Endometrial microvascular endothelial cells (primary cell): ENCODE results near the gene SDHAF1. TPM values are rescaled to one million over a fixed set of nuclear protein-coding genes. Genes with fewer than 3 reads are reported as not detected.

Source experiments
- in situ Hi-C: cut with HindIII; loops from 2 replicates; pipeline ENCODE4 v1.10.0; 2017; ENCODE audit warnings: low sequenced_read_pairs, low pct_unique_long_range_greater_than_20kb; ENCODE audit errors: inconsistent ontology term
- total RNA-seq: library from RNA; depleted of rRNA; stranded (reverse); fragments of >200 nt; gene quantifications from one replicate; pipeline ENCODE4 v1.2.3, GENCODE V29; 2015; ENCODE audit errors: inconsistent ontology term

SDHAF1 gene
- total RNA-seq, 1 donor from 2014 or later: 17.0 TPM

DNA sequence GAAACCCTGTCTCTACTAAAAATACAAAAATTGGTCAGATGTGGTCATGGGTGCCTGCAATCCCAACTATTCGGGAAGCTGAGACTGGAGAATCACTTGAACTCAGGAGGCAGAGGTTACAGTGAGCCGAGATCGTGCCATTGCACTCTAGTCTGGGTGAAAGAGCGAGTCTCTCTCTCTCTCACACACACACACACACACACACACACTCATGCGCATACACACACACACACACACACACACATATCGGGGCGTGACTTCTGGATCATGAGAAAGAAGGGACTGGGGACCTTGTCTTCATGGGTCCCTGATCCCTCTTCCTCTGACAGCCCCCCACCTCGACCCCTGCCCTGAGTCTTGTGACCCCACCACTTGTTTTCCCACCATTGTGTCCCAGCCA, 11.8 kb upstream of the SDHAF1 start:
- in situ Hi-C loops: no loop called here

DNA sequence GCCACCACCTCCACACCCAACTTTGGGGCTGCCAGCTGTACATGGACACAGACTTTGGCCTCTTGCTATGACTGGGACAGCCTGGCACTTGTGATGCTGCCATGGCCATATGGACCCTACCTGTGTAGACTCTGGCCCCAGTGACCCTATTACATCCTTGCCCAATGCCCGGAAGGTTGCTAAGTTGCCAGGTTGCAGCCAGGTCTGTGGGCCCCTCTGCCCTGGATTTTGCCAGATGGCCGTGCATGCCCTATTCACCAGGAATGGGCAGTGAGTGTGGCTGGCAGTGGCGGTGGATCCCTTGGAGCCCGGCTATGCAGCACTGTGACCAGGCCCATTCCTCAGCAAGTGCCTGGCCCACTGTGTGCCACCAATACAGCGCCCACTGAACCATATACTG, 8.9 kb upstream of the SDHAF1 start:
- in situ Hi-C loops: no loop called here

DNA sequence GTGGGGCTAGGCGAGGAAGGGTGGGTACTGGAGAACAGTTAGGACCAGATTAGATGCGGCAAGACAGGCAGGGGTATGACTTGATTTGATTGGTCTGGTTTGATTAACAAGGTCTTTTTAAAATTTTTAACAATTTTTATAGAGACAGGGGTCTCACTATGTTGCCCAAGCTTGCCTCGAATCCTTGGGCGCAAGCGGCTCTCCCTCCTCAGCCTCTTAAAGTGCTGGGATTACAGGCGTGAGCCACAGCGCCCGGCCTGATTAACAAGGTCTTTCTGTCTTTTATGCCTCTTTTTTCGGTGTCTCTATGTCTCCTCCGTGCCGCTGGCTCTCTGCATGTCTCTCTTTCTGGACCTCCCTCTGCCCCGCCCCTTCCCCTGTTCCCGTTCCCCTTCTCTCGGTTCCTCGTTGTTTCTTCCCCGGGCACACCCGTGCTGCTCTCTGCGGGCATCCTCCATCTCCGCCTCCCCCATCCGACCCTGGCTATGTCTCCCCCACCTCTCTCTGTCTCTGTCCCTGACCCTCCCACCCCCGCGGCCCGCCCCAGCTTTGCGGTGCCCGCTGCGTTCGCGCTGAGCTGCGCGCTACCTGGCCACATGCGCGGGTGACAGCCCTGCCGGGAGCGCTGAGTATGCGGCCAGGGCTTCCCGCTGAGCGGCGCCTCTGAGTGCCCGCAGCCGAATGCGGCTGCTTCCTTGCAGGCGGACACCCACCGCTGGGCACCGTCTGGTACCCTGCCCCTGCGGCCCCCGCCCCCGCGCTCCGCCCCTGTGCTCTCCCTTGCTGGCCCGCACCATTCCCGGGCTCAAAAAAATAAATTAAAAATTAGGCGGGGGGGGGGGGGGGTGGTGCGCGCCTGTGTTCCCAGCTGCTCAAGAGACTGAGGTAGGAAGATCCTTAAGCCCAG, 8.1 kb upstream of the SDHAF1 start:
- in situ Hi-C loops: no loop called here

DNA sequence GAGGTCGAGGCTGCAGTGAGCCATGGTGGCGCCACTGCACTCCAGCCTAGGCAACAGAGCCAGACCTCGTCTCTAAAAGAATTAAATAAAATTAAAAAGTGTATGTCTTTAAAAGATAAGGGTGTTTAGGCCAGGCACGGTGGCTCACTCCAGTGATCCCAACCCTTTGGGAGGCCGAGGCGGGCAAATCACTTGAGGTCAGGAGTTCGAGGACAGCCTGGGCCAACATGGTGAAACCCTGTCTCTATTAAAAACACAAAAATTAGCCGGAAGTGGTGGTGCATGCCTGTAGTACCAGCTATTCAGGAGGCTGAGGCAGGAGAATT, 7.5 kb upstream of the SDHAF1 start:
- in situ Hi-C loops: no loop called here

DNA sequence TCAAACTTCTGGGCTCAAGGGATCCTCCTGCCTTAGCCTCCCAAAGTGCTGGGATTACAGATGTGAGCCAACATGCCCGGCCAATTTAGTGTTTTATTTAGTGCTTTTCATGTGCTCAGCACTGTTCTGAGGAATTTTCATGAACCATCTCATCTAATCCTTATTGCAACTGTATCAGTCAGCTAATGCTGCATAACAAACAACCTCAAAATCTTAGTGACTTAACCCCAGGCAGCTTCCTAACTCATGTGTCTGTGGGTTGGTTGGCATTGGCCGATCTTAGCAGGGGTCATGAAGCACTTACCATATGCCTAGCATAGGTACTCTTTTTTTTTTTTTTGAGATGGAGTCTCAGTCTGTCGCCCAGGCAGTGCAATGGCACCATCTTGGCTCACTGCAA, 6.2 kb upstream of the SDHAF1 start:
- in situ Hi-C loops: no loop called here

DNA sequence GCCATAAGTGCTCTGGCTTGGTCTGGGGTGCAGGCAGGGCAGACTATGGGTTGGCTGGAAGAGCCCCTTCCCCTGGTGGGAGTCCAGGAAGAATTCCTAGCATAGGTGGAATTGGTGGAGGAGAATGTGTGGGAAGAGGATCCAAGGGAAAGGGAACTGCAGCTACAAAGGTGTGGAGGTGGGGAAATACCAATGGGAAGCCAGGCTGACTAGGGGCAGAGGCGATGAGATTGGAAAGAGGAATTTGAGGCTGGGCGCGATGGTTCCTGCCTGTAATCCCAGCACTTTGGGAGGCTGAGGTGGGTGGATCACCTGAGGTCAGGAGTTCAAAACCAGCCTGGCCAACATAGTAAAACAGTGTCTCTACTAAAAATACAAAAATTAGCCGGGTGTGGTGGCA, 4.8 kb upstream of the SDHAF1 start:
- in situ Hi-C loops: no loop called here

DNA sequence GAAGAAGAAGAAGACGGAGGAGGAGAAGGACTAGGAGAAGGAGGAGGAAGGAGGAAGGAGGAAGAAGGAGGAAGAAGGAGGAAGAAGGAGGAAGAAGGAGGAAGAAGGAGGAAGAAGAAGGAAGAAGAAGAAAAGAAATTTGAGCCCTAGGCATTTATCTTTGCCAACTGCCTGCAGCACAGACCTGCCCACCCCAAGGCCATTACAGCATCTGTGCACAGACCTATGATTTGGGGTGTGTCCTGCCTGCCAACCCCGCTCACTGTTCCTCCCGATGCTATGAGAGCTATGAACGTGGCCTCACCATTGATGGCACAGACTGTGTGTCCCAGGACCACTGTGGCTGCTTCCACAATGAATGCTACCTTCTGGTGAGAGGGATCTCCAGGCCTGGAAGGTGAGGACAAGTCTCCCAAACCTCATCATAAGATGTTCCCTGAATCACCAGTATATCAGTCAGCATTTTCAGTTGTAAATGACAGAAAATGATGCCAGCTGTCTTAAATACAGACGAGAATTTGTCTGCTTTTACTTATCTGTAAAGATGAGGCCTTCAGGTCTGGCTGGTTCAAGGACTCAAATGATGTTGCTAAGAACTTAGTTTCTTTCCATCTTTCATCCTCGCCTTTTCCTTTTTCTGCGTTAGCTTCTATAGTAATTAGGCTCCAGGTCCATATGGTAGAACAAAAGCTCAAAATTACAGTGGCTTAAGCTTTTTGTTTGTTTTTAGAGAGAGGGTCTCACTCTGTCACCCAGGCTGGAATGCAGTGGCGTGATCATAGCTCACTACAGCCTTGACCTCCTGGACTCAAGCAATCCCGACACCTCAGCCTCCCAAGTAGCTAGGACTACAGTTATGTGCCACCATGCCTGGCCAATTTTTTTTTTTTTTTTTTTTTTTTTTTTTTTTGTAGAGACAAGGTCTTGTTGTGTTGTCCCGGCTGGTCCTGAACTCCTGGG, 3.9 kb upstream of the SDHAF1 start:
- in situ Hi-C loops: no loop called here

DNA sequence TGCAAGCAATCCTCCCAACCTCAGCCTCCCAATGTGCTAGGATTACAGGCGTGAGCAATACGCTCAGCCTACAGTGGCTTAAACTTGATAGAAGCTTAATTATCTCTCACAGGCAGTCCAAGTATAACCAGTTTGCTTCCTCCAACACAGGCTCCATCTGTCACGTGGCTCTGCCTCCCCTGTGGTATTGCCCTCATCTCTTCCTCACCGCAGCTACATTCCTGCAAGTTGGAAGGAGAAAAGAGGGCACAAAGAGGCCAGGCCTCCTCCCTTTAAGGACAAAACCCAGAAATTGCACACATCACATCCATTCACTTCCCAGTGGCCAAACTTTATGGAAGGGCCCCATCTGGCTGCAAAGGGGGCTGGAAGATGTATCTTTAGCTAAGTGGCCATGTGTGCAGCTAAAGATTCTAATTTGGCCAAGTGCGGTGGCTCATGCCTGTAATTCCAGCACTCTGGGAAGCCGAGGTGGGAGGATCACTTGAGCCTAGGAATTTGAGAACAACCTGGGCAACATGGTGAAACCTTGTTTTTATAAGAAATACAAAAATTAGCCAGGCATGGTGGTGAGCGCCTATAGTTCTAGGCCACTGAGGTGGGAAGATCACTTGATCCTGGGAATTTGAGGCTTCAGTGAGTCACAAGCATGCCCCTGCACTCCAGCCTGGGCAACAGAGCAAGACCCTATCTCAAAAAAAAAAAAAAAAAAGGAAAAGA, 3.1 kb upstream of the SDHAF1 start:
- in situ Hi-C loops: no loop called here

DNA sequence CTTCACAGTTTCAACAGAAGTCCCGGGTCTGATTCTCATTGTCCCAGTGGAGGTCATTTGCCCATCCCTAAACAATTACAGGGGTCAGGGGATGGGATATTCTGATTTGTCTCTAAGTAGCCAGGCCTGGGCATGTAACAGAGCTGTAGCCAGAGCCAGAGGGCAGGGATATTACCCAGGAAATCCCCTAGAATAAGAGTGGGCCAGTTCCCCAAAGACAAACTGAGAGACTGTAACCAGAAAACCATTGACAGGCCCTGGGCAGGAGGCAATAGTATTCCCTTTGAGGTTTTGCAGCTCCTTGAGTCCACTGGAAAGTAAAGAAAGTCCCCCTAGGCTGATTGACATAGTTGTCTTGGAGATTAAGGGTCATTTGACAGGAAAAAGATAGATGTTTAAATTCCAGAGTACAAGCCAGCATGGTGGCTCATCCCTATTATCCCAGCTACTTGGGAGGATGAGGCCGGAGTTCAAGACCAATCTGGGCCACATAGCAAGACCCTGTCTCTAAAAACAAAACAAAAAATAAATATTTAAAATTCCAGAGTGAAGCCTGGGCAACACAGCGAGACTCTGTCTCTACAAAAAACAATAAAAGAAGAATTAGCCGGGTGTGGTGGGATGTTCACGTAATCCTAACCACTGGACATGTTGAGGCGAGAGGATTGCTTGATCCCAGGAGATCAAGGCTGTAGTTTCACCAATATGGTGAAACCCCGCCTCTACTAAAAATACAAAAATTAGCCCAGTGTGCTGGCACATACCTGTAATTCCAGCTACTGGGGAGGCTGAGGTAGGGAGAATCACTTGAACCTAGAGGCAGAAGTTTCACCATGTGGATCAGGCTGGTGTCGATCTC, 1.9 kb upstream of the SDHAF1 start:
- in situ Hi-C loops: no loop called here

DNA sequence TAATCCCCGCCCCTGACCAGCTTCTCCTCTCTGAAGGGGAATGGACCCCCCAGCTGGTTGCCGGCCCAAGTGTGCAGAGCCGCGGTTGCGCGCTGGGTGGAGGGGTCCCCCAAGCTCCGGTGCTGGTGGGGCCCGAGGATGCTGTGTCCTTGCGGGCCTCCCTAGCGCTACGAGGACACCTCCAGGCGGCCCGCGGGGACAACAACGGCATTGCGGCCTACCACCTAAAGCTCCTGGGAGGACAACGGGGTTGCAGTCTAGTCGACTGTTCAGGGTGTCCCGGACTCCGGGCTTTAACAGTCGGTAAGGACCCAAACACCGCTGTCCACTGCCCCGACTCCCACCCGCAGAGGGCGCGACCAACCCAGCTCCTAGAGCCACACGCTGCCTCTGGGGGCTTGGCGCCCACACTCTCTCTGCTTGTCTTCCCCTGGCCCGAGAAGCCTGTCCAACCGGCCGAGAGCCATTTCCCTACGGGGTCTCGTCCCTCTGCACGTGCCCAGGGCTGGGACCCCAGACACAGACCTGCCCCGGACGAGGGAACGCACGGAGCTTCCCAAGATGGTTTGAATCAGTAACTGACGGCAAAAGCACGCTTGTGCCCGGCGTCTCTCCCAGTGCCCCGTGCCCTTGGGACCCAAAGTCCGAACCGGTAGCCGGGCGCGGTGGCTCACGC, 927 bp upstream of the SDHAF1 start:
- in situ Hi-C loops: no loop called here

DNA sequence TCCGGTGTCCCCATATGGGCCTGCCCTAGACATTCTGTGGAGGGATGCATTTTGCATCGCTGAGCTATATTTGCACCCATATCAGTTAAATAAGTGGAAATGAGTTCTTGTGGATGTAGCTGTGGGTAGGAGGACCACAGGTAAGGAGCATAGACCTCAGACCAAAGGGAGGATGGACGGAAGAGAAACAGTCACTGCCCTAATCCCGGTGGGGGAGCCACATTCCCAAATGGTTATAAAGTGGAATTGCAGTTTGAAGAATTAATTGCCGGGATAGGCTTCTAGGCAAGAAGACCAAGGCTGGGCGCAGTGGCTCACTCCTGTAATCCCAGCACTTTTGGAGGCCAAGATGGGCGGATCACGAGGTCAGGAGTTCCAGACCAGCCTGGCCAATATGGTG, 1.8 kb downstream of the SDHAF1 start:
- in situ Hi-C loops: no loop called here

DNA sequence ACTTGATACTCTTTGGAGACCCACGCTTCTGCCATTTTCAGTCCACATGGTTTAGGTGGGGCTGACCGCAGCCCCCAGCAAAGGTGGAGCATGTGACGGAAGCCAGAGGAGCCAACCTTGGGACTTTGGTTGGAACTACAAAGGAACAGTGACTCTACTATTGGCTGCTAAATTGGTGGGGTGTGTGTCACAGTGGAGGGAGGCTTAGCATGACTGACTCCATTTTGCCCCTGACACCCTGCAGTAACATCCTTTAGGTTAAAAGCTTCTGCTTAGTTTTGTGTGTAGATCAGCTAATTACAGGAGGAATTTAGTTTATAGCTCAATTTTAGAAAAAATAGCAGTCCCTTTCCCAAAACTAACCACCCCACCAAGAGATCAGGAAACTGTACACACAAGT, 6.6 kb downstream of the SDHAF1 start:
- in situ Hi-C loops: no loop called here

DNA sequence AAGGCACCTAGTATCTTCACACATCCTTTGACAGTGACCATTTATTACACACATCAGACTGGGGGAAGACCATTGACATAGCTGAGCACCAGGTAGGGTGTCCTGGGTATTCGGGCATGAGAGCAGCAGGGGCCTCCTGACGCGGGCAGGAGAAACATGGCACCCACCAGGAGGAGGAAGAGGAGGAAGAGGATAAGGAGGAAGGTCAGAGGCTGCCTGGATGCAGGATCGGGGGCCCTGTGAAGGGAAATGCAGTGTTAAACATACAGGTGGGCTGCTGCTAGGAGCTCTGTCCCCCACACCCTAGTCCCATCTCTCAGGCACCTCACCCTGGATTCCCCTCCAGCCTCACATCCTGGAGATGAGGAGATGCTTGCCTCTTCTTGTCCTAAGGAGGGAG, 8.3 kb downstream of the SDHAF1 start:
- in situ Hi-C loops: no loop called here

DNA sequence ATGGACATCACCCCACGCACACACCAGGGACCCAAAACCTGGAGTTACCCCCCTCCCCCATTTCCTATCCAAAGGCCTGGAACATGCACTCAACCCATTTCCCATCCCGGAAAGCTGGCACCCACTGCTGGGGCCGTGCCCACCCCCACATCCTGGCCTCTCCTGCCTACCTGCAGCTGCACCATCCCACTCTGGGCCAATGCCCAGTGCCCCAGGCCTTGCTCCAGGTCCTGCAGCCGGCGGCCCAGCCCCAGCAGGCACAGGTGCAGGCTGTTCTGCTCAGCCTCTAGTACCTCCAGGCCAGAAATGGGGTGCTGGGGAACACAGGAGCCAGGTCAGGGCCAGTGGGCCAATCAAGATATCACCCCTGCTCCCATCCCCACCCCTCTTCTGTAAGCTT, 12.0 kb downstream of the SDHAF1 start:
- in situ Hi-C loops: no loop called here

DNA sequence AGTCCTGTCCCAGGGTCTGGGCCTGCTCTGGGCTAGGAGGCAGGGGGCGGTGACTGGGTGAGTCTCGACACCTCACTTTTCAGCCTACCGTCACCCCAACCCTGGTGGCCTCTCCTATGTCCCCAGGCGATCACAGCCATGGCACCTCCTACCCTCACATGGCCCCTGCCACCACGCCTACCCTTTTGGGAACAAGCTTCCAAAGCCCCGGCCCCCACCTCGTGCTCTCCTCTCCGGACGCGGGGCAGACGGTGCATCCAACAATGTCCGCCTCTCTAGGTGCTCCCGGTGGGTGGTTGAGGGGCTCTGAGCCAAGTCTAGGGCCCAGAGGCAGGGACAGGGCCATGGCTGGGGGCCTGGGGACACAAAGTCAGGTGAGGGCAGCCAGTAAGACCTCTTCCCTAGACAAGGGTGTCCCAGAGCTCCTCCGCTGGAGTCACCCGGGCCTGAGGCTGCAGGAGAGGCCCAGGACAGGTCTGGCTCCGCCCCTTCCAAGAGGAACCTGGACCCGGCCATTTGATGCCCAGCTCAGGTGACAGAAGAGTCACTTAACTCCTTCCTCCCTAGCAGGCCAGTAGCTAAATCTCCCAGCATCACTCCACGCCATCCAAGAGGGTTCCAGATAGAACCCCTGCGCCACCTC, 13.5 kb downstream of the SDHAF1 start, which contains the start of gene SYNE4:
Gene SYNE4, minus strand, starts transcription at position 478 of the 643 bp plus-strand sequence. Its CDS starts 132 bp downstream, at position 346.
- in situ Hi-C loops: no loop called here

DNA sequence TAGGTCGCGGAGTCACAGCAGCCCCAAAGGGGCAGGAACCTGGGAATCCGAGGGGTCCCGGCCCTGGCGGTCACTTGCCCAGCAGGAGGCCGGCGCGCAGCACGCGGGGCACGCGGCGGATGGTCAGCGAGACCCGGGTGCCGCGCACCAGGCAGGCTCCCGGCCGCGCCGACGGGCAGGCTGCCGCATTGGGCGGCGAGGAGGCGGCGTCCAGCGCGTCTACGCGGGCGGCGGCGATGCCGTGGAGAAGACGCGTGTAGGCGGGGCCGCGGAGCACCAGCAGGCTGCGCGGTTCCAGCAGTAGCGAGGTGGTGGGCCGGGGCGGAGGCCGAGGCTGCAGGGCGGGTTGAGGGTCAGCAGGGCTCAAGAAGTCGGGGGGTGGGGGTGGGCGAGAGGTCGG, 14.2 kb downstream of the SDHAF1 start:
- in situ Hi-C loops: no loop called here

DNA sequence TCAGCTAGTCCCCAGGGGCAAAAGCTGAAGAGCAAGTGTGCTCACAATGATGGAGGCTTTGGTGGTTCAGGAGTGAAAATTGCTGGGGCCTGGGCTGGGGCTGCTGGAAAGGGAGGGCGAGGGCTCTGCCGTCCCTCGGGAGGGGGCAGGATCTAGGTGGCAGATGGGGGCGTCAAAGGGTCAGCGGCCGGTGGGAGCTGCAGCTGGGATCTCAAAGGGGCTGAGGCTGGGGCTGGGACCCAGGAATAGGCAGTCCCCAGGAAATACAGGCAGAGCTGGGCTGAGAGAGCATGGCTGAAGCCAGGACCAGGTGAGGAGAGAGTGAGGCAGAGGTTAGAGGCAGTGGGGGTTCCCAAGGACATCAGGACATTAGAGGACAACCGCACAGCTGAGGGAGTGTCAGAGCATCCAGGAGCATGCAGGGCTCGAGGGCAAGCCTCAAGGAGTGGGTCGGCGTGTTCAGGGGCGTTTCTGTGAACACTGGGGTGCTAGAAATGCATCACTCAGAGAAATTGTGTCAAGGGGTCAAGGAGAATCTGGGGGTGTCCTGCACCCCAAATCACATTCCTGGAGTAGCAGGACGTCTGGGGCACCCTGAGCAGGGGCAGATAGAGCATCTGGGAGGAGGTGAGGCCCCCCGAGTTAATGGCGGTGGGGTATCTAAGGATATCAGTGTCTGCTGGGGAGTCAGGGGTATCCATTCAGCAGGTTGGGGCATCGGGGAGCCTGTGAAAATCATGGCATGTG, 14.8 kb downstream of the SDHAF1 start:
- in situ Hi-C loops: no loop called here
